ENCODE results near the gene DUSP2. TPM values are rescaled to one million over a fixed set of nuclear protein-coding genes. Genes with fewer than 3 reads are reported as not detected.

Gene DUSP2
- total RNA-seq, 2 experiments from 2014 or later, result 311 to 313 TPM

DNA sequence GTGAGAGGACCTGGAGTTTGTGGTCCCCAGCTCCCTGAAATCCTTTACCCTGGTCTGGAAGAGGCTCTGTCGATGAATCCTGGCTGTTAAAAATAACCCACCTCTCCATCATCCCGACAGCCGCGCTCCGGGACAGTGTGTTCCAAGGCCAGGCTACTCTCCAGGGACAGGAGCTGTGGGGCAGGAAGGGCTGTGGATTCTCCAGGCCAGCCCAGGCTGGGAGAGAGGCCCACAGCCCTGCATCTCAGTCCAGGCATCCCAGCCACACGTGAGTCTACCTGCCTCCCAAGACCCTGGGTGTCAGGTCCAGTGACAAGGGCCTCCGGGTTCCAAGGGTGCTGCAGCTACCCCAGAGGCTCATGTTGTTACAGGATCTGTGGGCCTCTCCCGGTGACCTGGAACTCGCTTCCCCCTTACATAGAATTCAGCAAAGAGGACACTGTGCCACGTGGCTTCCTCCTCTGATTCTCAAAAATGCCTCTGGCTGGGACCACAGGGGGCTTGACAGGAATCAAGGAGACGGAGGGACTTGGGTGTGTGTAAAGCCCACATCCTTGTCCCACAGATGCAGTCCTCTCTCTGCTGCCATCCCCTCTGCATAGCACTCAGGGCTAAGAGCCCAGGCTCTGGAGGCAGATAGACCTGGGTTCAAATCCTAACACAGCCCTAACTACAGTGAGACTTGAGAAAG is 46.2 kb downstream of the DUSP2 start:
- no peaks in the 10 kb centered on the region for H3K9me3 Mint-ChIP-seq
- TF ChIP-seq, protein P1, sequence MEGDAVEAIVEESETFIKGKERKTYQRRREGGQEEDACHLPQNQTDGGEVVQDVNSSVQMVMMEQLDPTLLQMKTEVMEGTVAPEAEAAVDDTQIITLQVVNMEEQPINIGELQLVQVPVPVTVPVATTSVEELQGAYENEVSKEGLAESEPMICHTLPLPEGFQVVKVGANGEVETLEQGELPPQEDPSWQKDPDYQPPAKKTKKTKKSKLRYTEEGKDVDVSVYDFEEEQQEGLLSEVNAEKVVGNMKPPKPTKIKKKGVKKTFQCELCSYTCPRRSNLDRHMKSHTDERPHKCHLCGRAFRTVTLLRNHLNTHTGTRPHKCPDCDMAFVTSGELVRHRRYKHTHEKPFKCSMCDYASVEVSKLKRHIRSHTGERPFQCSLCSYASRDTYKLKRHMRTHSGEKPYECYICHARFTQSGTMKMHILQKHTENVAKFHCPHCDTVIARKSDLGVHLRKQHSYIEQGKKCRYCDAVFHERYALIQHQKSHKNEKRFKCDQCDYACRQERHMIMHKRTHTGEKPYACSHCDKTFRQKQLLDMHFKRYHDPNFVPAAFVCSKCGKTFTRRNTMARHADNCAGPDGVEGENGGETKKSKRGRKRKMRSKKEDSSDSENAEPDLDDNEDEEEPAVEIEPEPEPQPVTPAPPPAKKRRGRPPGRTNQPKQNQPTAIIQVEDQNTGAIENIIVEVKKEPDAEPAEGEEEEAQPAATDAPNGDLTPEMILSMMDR (IDR thresholded peaks at IDR 0.05), result no peak
- DNase-seq (no peak), ATAC-seq (no peak)
- peaks cover 3% of the 10 kb centered on the region for H3K27me3 Mint-ChIP-seq
- no peaks in the 10 kb centered on the region for H3K4me1 Mint-ChIP-seq (ENCODE audit: low read depth)
- ChIA-PET CTCF (interaction anchor here (1.1 to 1.4 kb wide), 3 partner anchors 15 to 18 kb away, joined by 3 to 6 read pairs (median 5); no protein-coding TSS in a partner anchor), POLR2A (no interaction called here)
- no peaks in the 10 kb centered on the region for H3K36me3 Mint-ChIP-seq (ENCODE audit: low read depth)
- H3K4me3 Mint-ChIP-seq, result no peak overlapping the region
- intact Hi-C loops (cut with micrococcal nuclease), result no loop called here
- no peak overlapping the region for H3K27ac Mint-ChIP-seq

DNA sequence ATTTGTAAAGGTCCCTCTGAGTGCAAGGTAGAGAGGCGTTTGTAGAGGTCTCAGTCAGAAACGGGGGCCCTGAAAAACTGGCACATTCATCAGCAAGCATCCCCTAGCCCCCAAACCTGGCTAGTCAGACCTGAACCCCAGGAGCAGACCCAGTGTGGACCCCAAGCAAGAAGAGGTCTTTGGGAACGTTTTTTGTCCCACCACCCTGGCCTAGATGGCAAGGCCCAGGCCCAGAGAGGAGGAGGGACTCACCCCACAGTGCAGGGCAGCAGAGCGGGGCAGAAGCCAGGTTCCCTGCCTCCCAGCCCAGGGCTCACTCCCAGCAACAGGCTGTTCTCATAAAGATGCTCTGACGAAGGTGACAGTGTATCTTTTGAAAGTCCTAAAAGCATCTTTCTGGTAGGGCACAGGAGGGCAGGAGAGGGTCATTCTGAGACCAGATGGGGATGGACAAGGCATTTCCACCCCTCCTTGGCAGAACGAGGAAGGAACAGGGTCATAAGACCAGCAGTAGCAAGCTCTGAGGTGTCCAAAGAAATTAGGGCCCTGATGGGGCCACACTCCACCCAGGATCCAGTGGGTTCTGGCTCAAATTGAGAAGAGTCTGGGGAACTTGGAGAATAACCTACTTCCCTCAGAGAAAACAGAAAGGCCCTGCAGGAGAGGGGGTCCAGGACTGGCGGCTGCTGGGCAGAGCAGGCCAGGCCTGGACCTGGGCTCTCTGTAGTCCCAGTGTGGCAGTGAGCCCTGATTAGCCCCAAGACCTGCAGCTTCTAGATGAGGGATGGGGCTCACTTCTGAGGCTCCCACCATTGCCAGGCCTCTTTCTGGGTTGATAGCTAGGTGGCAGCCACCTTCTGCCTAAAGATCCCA is 47.1 kb downstream of the DUSP2 start:
- Mint-ChIP-seq H3K9me3 (no peaks in the 10 kb centered on the region), H3K27ac (no peak overlapping the region), H3K27me3 (peaks cover 3% of the 10 kb centered on the region), H3K36me3 (ENCODE audit: low read depth) (no peaks in the 10 kb centered on the region), H3K4me1 (ENCODE audit: low read depth) (no peaks in the 10 kb centered on the region), H3K4me3 (no peak overlapping the region)
- POLR2A ChIA-PET, result interaction anchor here (0.9 kb wide), 1 partner anchor 23 kb away, joined by 3 read pairs; no protein-coding TSS in a partner anchor
- intact Hi-C loops (cut with micrococcal nuclease), result no loop called here
- DNase-seq, result no peak
- CTCF ChIA-PET, result interaction anchor here (1.1 to 1.3 kb wide), 2 partner anchors 16 to 19 kb away, joined by 3 to 5 read pairs; no protein-coding TSS in a partner anchor
- ATAC-seq, result no peak
- TF ChIP-seq, protein P1 (IDR thresholded peaks at IDR 0.05), result no peak

DNA sequence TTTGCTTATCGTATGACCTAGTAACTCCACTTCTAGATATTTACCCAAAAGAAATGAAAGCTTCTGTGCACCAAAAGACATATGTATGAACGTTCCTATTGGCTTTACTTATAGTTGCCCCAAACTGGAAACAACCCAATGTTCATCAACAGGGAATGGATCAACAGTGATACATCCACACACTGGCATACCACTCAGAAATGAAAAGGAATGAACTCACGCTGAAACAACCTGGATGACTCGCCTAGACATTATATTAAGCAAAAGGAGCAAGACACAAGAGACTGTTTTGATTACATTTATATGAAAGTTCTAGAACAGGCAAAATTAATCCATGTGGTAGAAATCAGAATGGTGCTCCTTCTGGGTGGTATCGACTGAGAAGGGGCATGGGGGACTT is 47.8 kb downstream of the DUSP2 start:
- Mint-ChIP-seq H3K27me3 (peaks cover 3% of the 10 kb centered on the region), H3K9me3 (no peaks in the 10 kb centered on the region), H3K36me3 (ENCODE audit: low read depth) (no peaks in the 10 kb centered on the region), H3K4me1 (ENCODE audit: low read depth) (no peaks in the 10 kb centered on the region), H3K4me3 (no peak overlapping the region), H3K27ac (no peak overlapping the region)
- intact Hi-C loops (cut with micrococcal nuclease), result no loop called here
- DNase-seq, result no peak
- ChIA-PET POLR2A (no interaction called here), CTCF (no interaction called here)
- no peak for ATAC-seq
- TF ChIP-seq, protein P1 (IDR thresholded peaks at IDR 0.05), result no peak

DNA sequence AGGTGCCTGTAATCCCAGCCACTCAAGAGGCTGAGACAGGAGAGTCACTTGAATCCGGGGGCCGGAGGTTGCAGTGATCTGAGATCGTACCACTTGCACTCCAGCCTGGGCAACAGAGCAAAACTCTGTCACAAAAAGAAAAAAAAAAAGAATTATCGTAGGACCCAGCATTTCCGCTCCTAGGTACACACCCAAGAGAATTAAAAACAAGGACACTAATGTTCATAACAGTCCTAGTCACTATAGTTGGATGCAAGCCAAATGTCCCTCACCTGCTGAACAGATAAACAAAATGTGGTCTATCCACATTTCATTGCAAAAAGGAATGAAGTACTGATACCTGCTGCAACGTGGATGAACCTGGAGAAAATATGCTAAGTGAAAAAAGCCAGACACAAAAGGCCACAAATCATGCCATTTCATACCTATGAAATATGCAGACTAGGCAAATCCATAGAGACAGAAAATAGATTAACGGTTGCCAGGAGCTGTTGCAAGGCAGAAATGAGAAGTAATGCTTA is 50.1 kb downstream of the DUSP2 start:
- H3K4me3 Mint-ChIP-seq, result no peak overlapping the region
- ATAC-seq (no peak), DNase-seq (no peak)
- ChIA-PET CTCF (no interaction called here), POLR2A (no interaction called here)
- intact Hi-C loops (cut with micrococcal nuclease), result no loop called here
- H3K36me3 Mint-ChIP-seq (ENCODE audit: low read depth), result no peaks in the 10 kb centered on the region
- no peak overlapping the region for H3K27ac Mint-ChIP-seq
- H3K4me1 Mint-ChIP-seq (ENCODE audit: low read depth), result no peaks in the 10 kb centered on the region
- peaks cover 3% of the 10 kb centered on the region for H3K27me3 Mint-ChIP-seq
- no peaks in the 10 kb centered on the region for H3K9me3 Mint-ChIP-seq
- TF ChIP-seq, protein P1 (IDR thresholded peaks at IDR 0.05), result no peak

Data from activated CD8-positive, alpha-beta T cell treated with anti-CD3 and anti-CD28 coated beads for 36 hours (primary cell).